Activated naive CD4-positive, alpha-beta T cell treated with Interleukin-2 at 50 U/mL for 16 hours (primary cell): ENCODE measurements around the gene IFIT1.
"Not testable (repeated sequence)": the region's sequence is repeated elsewhere in the genome, so short reads cannot be mapped to it uniquely, and the experiment has no call there.

Source experiments
- DNase-seq: peaks from one replicate; pipeline ENCODE4 v3.0.0-alpha.2; 2020

The IFIT1 gene

DNA sequence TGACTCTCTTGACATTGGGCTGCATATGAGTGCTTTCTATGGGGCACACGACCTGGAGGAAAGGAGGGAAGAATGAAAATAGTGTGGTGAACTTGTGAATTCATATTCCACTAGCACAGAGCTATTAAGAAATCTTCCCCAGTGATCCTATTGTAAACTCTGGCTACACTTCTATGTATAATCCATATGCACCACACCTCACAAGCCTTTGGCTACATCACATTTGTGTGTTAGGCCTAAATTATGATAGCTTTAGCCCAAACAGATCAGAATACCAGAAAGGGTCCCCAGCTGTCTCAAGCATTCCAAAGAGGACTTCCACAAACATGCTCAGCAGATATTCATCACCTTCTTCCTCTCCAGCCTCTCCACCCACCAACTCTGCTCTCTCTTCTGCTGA, 24.3 kb upstream of the IFIT1 start:
- no peak for DNase-seq

DNA sequence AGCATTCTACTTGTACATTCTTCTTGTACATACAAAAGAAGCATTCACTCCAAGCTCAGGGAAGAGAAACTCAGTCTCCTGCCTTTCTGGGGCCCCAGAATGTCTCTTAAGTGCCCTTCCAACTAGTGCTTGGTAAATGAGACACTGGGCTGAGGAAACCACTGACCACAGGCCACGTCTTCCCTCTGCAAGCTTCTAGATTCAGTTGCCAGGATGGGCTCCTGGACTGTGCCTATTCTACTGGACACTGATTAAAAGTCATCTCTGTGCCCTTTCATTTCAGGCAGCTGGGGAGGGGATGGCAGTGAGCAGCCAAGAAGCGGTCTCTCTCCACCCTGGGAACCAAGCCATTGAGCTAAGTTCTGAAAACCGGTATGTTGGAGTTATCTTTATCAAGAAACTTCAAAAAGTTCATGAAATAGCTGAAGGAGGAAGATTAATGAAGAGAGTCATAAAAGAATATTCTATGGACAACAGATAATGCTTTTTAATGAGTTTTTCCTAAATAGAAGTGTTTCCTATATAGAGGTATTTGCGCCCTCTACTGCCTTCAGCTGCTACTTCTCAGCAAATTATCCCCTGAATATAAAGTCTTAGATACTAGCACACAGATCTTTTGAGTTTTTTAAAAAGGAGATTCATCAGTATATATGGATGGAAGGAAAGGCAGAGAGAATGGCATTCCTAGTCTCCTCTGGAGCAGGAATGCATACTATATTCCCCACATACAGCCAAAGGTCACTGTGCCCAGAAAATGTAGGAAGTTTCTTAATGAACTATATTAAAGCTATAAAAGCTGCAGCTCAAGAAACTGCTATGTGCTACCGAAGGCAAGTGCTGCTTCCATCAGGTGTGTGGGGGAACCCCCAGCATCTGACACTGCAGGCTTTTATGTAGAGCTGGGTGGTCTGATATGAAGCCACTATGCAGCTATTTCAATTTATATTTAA, 23.0 kb upstream of the IFIT1 start:
- DNase-seq = no peak

DNA sequence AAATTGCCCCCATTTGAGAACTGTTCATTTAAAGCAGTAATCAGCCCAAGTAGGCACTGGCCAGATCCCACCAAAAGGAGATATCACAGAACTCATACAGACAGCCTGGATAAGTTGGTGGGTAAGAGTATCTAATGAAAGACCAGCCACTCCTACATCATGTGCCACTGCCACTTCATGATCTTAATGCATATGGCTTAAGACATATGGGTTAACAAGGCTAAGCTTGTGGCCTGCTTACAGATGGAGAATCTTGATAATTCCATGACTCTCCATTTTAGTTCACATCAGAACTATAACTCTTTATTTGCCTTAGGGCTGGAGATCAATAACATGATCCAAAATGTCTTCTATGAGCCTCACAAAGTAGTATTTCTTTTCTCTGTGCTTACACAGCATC, 21.3 kb upstream of the IFIT1 start:
- no peak for DNase-seq

DNA sequence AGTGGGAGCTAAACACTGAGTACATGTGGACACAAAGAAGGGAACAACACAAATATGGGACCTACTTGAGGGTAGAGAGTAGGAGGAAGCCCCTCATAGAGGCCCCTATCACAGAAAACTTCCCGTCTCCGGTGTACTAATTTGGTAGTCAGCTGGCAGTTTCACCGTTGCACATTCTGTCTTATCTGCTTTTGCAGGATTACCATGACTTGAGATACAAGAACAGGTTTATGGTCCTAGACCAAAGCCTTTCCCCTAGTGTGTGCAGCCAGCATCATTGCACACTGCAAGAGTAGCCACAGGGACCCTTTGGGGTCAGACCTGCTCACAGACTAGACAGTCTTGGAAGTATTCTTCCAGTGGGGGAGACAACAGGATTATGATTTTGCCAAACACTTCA, 20.4 kb upstream of the IFIT1 start:
- DNase-seq = no peak

DNA sequence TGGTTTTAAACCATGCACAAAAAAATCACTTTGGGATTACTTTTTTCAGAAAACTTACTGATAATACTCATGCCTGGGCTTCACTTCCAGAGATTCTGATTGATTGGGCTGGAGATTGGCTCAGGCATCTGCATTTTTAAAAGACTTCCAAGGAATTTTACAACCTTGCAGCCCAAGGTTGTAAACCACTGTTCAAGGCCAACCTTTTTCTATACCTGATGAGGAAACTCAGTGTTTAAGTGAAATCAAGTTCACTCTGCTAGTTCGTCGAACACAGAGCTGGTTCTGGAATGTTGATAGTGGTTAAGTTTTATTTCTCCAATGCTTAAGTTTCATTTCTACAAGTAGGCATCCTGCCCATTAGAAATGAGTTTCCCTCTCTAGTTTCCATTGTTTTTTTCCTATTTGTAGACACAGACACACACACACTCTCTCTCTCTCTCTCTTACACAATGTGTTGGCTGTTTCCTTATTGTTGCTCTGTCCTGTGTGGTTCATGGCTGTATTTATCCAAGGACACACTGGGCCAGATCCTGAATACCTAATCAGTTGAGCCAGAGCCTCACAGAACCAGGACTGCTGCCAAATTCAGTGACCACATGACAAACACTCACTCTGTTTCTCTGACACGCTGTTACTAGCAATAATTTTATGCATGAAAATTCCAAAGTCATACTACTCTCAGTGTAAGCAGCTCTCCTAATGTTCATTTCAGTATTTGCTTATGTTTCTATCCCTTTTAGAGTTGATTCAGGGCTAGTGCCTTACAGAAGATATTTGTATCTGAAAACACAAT, 18.3 kb upstream of the IFIT1 start:
- DNase-seq = no peak

DNA sequence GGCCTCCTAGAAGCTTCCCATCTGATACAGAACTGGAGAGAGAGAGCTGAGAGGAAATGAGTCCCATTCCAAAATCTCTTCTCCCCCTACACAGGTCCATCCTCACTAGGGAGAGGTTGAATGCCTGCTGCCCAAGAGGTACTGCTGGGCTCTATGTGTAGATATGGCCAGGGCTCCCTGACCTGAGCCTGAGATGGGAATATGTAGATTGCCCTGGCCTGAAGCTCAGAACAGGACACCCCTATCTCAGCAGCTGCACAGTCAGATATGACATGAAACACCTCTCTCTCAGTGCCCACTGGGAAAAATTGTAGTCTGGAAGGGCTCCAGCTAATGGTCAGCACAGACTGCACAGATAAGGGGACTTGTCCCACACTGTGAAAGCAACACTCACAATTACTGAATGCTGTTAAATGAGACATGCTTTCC, 17.7 kb upstream of the IFIT1 start:
- DNase-seq = no peak

DNA sequence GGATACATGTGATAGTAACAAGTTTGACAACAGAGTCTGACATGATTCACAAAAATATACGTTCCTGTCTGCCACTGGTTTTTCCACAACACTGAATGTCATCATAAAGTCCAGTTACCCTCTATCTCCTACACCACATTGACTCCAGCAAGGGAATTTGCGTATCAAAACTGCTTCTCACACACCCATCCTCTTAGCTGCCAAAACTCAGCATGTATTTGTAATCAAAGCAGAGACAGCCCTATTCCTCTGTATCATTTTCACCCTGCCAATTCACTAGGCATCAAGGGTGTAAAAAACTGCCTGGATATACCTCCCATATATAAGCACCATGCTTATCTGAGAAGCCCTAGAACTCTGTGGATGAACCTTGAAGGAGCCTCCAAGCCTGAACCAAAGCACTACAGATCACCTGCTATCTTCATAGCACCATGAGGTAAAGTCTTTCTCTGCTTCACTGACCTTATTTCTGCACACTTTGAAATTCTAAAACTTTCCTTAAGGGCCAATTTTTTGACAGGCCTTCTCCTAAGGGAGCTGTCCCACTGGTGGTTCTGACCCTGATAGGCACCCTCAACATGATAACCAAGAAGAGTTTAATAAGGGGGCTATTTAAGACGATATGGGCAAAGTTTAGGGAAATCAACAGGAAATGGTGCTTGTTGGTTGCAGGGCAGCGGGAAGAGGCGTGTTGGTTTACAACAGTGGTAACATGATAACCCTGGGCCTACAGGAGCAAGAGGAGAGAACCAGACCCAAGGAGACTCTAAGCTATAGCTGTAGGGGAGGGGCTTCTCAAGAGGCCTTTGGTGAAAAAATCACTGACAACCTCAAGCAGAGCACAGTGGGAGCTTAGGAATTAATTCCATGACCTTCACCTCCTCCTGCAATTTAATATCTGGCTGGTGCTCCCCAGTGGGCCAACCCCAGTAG, 14.5 kb upstream of the IFIT1 start, which contains the start of gene IFIT1B:
TSS of gene IFIT1B (plus strand) at position 352 of the 933 bp plus-strand sequence. CDS start at position 432, 80 bp downstream.
- DNase-seq = no peak

DNA sequence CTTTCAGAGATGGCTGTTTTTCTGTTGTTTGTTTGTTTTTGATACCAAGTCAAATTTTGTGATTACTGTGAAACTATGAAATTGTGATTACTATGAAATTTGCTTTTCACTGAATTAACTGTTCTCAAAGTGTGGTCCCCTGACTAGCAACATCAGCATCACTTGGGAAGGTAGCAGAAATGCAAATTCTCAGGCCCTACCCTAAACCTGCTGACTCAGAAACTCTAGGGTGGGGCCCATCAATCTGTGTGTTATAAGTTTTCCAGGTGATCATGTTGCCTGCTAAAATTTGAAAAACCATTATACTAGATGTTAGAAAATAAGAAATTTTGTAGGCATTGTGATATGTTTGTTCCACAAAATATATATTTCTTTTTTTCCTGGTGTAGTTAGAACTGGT, 13.3 kb upstream of the IFIT1 start:
- no peak for DNase-seq

DNA sequence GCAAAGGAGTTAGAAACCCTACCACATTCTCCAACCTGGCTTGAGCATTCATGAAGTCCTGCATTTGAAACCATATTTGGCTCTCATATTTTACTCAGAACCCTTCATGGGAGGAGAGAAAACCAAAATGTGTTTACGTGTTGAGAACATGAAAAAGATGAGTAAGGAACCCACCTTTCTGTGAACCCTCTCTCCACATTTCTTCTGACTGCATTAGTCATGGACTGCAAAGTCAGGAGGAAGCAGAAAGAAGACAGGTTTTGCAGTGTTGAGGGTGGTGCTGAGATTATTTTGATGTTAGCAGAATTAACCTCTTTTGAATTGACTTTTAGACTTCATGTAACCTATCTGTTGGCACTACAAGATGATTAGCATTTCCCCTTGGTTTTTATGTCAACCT, 9.7 kb upstream of the IFIT1 start:
- DNase-seq = no peak

DNA sequence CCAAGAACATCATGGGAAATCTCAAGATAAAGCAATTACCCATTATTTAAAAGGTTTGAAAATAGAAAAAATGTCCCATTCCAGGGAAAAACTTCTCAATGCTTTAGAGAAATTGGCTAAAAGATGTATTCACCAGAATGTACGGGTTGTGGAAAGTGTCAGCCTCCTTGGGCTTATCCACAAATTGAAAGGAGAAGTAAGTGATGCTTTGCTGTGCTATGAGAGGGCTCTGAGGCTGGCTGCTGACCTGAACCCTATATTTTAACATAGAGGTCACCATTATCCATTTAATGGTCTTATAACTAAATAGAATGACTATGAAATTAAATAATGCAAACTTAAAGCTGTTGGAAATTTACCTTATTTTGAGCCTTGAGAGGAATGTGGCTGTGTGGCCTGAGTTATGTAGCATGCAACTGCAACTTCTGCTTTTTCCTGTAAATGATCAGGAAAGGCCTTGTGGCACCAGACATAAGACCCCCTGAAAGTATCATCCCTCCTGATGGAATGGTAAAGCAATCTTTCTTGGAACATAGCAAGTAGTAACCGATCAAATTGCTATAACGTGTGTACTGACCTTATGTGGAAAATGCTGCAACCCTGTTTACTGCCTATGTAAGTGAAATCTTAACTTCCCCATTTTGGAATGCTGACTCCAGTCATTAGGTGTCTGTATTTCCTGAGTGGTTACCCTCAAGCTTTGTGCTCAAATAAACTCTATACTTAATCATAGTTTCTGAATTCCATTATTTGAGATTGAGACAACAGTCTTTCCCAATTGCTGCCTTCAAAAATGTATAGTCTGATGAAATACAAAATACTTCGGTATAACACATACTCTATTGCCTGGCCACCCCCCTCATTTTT, 7.7 kb upstream of the IFIT1 start:
- no peak for DNase-seq

DNA sequence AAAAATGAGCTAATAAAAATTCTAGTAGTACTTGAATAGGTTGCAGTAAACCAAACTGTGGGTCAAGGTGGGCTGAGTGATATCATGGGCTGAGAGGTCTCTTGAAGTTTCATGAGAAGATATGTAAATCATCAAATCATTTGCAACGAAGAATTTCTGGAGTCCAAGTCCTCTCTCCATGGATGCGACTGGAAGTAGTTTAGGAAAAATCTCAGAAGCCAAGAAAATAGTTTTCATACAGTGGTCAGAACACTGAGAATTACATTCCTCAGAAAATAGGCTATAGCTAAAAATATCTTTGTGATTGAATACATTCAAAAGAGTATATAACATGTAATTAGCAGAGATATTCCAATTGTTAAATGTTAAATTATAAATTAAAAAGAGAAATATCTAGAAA, 3.6 kb upstream of the IFIT1 start:
- DNase-seq = no peak

DNA sequence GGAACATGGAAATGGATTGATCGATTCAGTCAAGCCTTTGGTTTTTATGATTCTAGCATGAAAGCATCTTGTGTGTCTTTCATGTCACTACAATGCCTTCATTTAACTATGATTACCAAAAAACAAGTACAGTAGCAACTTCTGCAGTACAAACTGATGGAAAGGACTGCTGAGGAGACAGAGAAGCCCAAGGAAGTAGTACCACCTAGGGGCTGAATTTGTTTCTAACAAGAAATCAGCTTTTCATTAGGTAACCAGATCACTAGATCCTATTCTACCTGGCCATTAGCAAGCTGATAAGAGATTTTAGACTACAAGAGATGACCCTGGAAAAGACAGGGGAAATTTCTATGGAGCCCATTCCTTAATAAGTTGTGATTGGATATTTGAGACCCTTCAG, 3.2 kb upstream of the IFIT1 start:
- DNase-seq = no peak

DNA sequence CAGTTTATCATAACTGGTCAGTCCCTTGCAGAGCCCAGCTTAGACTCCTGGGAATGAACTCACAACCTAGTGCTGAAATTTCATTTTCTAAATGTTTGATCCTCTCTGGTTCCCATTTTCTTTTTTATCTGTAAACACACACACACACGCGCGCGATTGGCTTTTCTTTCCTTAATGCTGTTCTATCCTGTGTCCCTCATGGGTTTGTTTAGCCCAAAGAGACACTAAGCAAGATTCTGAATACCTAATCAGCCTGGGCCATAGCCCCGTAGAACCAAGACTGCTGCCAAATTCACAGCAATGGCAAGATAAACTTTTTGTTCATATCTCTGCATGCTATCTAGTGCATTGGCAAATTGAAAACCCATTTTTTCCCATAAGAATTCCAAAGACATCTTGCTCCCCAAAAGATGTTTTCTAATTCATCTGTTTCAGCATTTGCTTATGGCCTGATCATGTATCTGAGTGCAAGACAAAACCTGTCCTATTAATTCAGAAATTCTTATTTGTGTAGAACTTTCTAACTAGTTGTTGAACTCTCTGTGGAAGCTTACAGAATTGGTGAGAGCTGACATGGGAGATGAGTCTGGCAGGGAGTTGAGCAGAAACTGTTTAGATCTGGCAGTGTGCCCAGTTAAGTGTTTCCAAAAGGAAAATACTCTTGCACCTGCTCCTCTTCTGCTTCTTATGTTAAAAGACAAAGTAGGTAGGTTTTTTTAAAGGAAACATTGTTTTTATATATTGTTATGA, 1.8 kb upstream of the IFIT1 start:
- no peak for DNase-seq

DNA sequence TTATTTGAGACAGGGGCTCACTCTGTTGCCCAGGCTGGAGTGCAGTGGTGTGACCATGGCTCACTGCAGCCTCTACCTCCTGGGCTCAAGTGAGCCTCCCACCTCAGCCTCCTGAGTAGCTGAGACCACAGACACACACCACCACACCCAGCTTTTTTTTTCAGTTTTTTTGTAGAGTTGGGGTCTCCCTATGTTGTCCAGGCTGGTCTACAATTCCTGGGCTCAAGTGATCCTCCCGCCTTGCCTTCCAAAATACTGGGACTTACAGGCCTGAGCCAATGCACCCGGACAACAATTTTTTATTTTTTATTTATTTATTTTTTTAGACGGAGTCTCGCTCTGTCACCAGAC, 1.2 kb upstream of the IFIT1 start:
- DNase-seq = not testable (repeated sequence)

DNA sequence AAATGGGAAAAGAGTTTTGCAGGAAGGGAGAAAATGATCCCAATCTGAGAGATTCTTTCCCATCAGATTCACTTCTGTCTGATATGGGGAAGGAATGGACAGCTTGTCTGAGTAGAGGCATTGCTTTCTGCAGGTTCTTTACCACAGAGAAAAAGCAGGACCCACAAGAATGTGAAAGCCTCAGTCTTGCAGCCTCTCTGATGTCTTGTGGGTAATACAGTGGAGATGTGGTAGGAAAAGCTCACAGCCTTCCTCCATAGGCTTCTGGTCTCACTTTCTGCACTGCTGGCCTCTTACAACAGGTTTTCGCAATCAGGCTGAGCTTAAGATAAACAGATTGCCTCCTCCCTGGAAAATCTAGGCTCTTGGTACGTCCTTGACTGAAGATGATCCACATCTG, 551 bp downstream of the IFIT1 start:
- no peak for DNase-seq

DNA sequence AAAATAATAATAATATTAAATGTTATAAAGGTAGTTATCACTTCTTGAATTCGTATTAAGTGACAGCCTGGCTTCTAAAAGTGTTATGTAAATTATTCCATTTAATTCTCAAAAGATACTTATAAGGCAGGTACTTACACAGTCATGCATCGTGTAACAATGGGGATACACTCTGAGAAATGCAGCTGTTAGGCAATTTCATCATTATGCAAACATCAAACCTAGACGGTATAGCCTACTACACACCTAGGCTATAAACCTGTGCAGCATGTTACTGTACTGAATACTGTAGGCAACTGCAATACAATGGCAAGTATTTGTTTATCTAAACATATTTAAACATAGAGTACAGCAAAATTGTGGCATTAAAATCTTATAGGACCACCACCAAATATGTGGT, 1.5 kb downstream of the IFIT1 start:
- no peak for DNase-seq

DNA sequence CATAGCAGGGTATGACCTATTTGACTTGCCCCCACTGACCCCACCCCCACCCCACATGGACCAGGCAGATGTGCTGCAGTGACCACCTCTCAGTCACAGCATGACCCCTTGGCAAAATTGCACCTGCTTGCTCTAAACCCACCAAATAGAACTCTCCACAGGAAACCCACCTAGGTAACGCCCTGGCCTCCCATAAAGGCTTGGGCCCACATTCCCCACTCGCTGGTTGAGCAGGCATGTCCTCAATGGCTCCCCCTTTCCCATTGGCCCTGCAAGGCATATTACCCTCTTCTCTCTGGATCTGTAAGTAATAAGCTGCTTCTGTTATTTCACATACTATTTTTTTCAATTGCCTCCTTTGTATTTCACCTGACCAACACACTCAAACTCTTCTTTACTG, 2.7 kb downstream of the IFIT1 start:
- no peak for DNase-seq

DNA sequence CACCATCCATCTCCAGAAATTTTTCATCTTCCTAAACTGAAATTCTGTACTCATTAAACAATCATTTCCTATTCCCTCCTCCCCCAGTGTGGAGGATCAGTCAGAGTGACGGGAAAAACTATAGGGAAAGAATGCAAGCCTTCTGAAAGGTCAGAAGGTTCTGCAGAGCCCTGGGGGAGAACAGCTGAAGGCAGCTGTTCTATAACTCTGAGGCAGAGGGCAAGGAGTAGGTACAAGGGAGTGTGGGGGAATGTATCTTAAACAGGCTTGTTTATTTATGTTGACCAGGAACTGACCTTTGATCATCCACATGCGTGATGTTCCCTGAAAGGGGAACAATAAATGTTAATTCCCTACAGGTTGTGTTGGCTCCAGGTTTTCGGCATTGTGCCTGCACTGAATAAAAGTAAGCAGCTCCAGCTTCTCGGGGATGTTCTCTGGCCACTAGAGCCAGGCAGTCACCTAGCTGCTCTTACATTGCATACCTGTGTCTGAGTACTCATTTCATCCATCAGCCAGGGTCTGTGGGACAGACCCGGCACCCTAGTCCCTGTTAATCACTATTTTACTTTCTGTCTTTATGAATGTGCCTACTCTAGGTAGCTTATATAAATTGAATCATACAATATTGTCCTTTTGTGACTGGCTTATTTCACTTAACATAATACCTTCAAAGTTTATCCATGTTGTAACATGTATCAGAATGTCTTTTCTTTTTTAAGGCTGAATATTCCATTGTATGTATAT, 5.8 kb downstream of the IFIT1 start:
- DNase-seq = no peak

DNA sequence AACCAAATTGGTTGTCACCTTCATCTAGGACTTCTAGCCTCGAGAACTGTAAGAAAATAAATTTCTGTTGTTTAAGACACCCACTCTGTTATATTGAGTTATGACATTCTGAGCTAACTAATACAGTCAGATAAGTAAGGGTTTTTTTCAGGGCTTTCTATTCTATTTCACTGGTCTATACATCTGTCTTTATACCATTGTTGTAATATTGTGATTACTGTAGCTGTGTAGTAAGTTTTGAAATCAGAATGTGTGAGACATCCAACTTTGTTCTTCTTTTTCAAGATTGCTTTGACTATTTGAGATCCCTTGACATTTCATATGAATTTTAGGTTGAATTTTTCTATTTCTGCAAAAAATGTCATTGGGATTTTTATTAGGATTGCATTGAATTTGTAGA, 7.5 kb downstream of the IFIT1 start:
- DNase-seq = no peak

DNA sequence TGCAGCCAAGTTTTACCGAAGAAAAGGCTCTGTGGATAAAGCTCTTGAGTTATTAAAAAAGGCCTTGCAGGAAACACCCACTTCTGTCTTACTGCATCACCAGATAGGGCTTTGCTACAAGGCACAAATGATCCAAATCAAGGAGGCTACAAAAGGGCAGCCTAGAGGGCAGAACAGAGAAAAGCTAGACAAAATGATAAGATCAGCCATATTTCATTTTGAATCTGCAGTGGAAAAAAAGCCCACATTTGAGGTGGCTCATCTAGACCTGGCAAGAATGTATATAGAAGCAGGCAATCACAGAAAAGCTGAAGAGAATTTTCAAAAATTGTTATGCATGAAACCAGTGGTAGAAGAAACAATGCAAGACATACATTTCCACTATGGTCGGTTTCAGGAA, 10.6 kb downstream of the IFIT1 start:
- DNase-seq = no peak
